K562 (cell line): ENCODE data around the gene LIF. TPM values are rescaled to one million over a fixed set of nuclear protein-coding genes. Genes with fewer than 3 reads are reported as not detected.

Source experiments
- ATAC-seq: fragments of 200-7000 bp; cut with Tn5 transposase; 3 replicates; pipeline ENCODE4 v1.9.1; 2020; ENCODE audit warnings: moderate library complexity
- BruUV-seq: library from RNA; stranded (reverse); fragments of 400-500 nt; replicated peaks from 2 replicates; lab custom pipeline; 2021; lab: Mats Ljungman, UMichigan
- CTCF ChIA-PET: fragments of 300-600 bp; formaldehyde crosslinking; extraction: SDS; loops from one replicate; lab custom pipeline; 2021; ENCODE audit warnings: low intra/inter-chr PET ratio; lab: Yijun Ruan, JAX
- POLR2A ChIA-PET: fragments of 300-600, 350-650 bp; sonication (Branson Sonifier 250); formaldehyde crosslinking; extraction: SDS; loops from one replicate; lab custom pipeline; 2021; ENCODE audit warnings: antibody characterized with exemption, inconsistent platforms; lab: Yijun Ruan, JAX
- DNase-seq, 4 experiments: peaks; one replicate each; pipeline versions ENCODE4 v3.0.0 to v3.0.0-alpha.2; 2011 to 2018; ENCODE audit warnings: low spot score in 3 of 4, mixed read lengths in 3 of 4; ENCODE audit errors: extremely low read depth in 1 of 4
- FAIRE-seq: peaks from 2 replicates; lab custom pipeline; 2011; peaks lifted over from hg19 to GRCh38; lab: Jason Lieb, UNC
- H2AFZ ChIP-seq: 2 replicates; pipeline ENCODE4 v1.6.0; 2011; ENCODE audit warnings: low read depth, low read length, control low read depth, inconsistent platforms
- H3K27ac ChIP-seq: fragments of 200-600 bp; 3 replicates; pipeline ENCODE4 v1.8.0; 2011; ENCODE audit warnings: low read depth, mild to moderate bottlenecking, control low read depth, inconsistent platforms, low read length, moderate library complexity, mixed read lengths; ENCODE audit errors: extremely low read depth
- H3K27me3 ChIP-seq, 2 experiments: fragments of 300-600 bp in 1 of 2; 2 replicates in 1 of 2; 3 replicates in 1 of 2; pipeline versions ENCODE4 v1.6.0 to v1.8.0; 2011; ENCODE audit warnings: inconsistent platforms in 2 of 2, low read length in 2 of 2, mild to moderate bottlenecking in 1 of 2, mixed read lengths in 1 of 2, moderate library complexity in 1 of 2; ENCODE audit not compliant: control insufficient read depth in 2 of 2, insufficient read depth in 2 of 2
- H3K36me3 ChIP-seq: fragments of 300-600 bp; 3 replicates; pipeline ENCODE4 v1.8.0; 2011; ENCODE audit warnings: mild to moderate bottlenecking, low read length, inconsistent platforms; ENCODE audit not compliant: control insufficient read depth, insufficient read depth
- H3K4me1 ChIP-seq, 2 experiments: fragments of 200-600 bp in 1 of 2; replicated peaks in 1 of 2; 2 replicates in 1 of 2; 3 replicates in 1 of 2; pipeline versions ENCODE4 v1.5.1 to v1.8.0; 2011; ENCODE audit warnings: inconsistent platforms in 2 of 2, low read length in 2 of 2, mild to moderate bottlenecking in 1 of 2, mixed read lengths in 1 of 2, moderate library complexity in 1 of 2; ENCODE audit not compliant: control insufficient read depth in 2 of 2, insufficient read depth in 2 of 2
- H3K4me2 ChIP-seq: 2 replicates; pipeline ENCODE4 v1.6.1; 2011; ENCODE audit warnings: low read length, control low read depth, inconsistent platforms, mixed read lengths; ENCODE audit not compliant: insufficient read depth
- H3K4me3 ChIP-seq: fragments of 200-600 bp; sonication (generic), shearing (Covaris generic); 2 replicates; pipeline ENCODE4 v1.5.1; 2016; ENCODE audit warnings: control low read depth, inconsistent platforms
- H3K79me2 ChIP-seq: fragments of 200-600 bp; 3 replicates; pipeline ENCODE4 v1.8.0; 2011; ENCODE audit warnings: low read length, inconsistent platforms; ENCODE audit not compliant: control insufficient read depth, insufficient read depth
- H3K9ac ChIP-seq, 2 experiments: 2 replicates each; pipeline versions ENCODE4 v1.6.0 to v1.6.1; 2011; ENCODE audit warnings: low read depth in 2 of 2, low read length in 2 of 2, control low read depth in 1 of 2, inconsistent platforms in 1 of 2, mild to moderate bottlenecking in 1 of 2, mixed read lengths in 1 of 2; ENCODE audit not compliant: insufficient read depth in 1 of 2
- H3K9me1 ChIP-seq: one replicate; pipeline ENCODE4 v1.6.0; 2011; ENCODE audit warnings: inconsistent platforms, mild to moderate bottlenecking, low read length, moderate library complexity; ENCODE audit not compliant: control insufficient read depth, insufficient read depth
- H3K9me3 ChIP-seq: replicated peaks from 2 replicates; pipeline ENCODE4 v1.5.1; 2011; ENCODE audit warnings: low read depth, low read length, inconsistent platforms; ENCODE audit not compliant: control insufficient read depth, insufficient read depth
- H4K20me1 ChIP-seq: replicated peaks from 2 replicates; pipeline ENCODE4 v1.6.1; 2011; ENCODE audit warnings: low read length, inconsistent platforms, mixed read lengths; ENCODE audit not compliant: control insufficient read depth, insufficient read depth
- ATF1 ChIP-seq, 2 experiments: fragments of 450-650 bp in 1 of 2; IDR thresholded peaks; 2 replicates each; pipeline ENCODE4 v1.6.1; 2016; ENCODE audit warnings: missing compliant biosample characterization in 1 of 2, missing genetic modification characterization in 1 of 2
- ATF3 ChIP-seq, 2 experiments: fragments of 450-650 bp in 1 of 2; sonication (generic) in 1 of 2; formaldehyde crosslinking in 1 of 2; IDR thresholded peaks in 1 of 2; conservative IDR thresholded peaks in 1 of 2; 2 replicates each; pipeline versions ENCODE4 v1.6.1 to v1.8.1; 2016 to 2023; ENCODE audit warnings: mild to moderate bottlenecking in 2 of 2, moderate library complexity in 2 of 2, inconsistent platforms in 1 of 2, missing genetic modification reagents in 1 of 2
- C11orf30 ChIP-seq: fragments of 450-650 bp; IDR thresholded peaks from 2 replicates; pipeline ENCODE4 v1.6.1; 2016; ENCODE audit warnings: low read depth, mild to moderate bottlenecking
- CEBPB ChIP-seq: fragments of 450-650 bp; IDR thresholded peaks from 2 replicates; pipeline ENCODE4 v1.6.1; 2016; ENCODE audit warnings: missing genetic modification characterization, missing compliant biosample characterization
- CREB1 ChIP-seq, 2 experiments: sonication (generic) in 1 of 2; formaldehyde crosslinking in 1 of 2; IDR thresholded peaks; 2 replicates each; pipeline versions ENCODE4 v1.6.1 to v1.8.0; 2012 to 2022; ENCODE audit warnings: inconsistent platforms in 1 of 2, mild to moderate bottlenecking in 1 of 2, missing genetic modification reagents in 1 of 2, moderate library complexity in 1 of 2
- CREM ChIP-seq: IDR thresholded peaks from 2 replicates; pipeline ENCODE4 v1.6.1; 2014; ENCODE audit warnings: antibody characterized with exemption, low read depth
- EGR1 ChIP-seq: fragments of 450-650 bp; conservative IDR thresholded peaks from 2 replicates; pipeline ENCODE4 v1.6.1; 2017; ENCODE audit warnings: mild to moderate bottlenecking
- HSF4 ChIP-seq: fragments of 250-450 bp; sonication (Bioruptor Pico); IDR thresholded peaks from 2 replicates; pipeline ENCODE4 v2.1.2; 2022; ENCODE audit warnings: mild to moderate bottlenecking, moderate library complexity, borderline replicate concordance
- JUN ChIP-seq, 2 experiments: sonication (generic) in 1 of 2; formaldehyde crosslinking in 1 of 2; IDR thresholded peaks; 2 replicates each; pipeline versions ENCODE4 v1.6.1 to v1.8.0; 2012 to 2022; ENCODE audit warnings: borderline replicate concordance in 2 of 2, mild to moderate bottlenecking in 2 of 2, improper control_type of control experiment in 1 of 2, low read depth in 1 of 2, low read length in 1 of 2, missing genetic modification reagents in 1 of 2
- JUND ChIP-seq, 2 experiments: IDR thresholded peaks; 2 replicates in 1 of 2; 3 replicates in 1 of 2; pipeline ENCODE4 v1.6.1; 2011; ENCODE audit warnings: borderline replicate concordance in 2 of 2, low read depth in 2 of 2, low read length in 2 of 2, improper control_type of control experiment in 1 of 2, missing biosample characterization in 1 of 2, missing genetic modification characterization in 1 of 2, missing genetic modification reagents in 1 of 2
- MAFG ChIP-seq: fragments of 450-650 bp; conservative IDR thresholded peaks from 2 replicates; pipeline ENCODE4 v1.6.1; 2016; ENCODE audit warnings: missing genetic modification characterization, missing compliant biosample characterization
- MAFK ChIP-seq: IDR thresholded peaks from 2 replicates; pipeline ENCODE4 v1.6.1; 2011; ENCODE audit warnings: low read length, improper control_type of control experiment
- NFE2 ChIP-seq: IDR thresholded peaks from 2 replicates; pipeline ENCODE4 v1.6.1; 2014; ENCODE audit warnings: antibody characterized with exemption, low read depth
- NFXL1 ChIP-seq: fragments of 450-650 bp; formaldehyde crosslinking; IDR thresholded peaks from 2 replicates; pipeline ENCODE4 v1.4.0; 2021; ENCODE audit warnings: mild to moderate bottlenecking
- NRF1 ChIP-seq, 2 experiments: fragments of 450-650 bp; IDR thresholded peaks in 1 of 2; conservative IDR thresholded peaks in 1 of 2; 2 replicates each; pipeline ENCODE4 v1.6.1; 2014; ENCODE audit warnings: mild to moderate bottlenecking in 2 of 2
- POLR2AphosphoS2 ChIP-seq: IDR thresholded peaks from 2 replicates; pipeline ENCODE4 v1.6.1; 2012; ENCODE audit warnings: low read length, improper control_type of control experiment
- TCFL5 ChIP-seq: fragments of 250-450 bp; sonication (Bioruptor Pico); conservative IDR thresholded peaks from 2 replicates; pipeline ENCODE4 v1.6.1; 2021; ENCODE audit warnings: mild to moderate bottlenecking, moderate library complexity, matching md5 sums
- WGBS: fragments of 100-300 bp; shearing (Covaris generic); methylation state at CpG from one replicate; pipeline ENCODE4 v1.1.6; 2016; ENCODE audit warnings: low coverage, mixed read lengths; ENCODE audit not compliant: insufficient coverage; ENCODE audit errors: missing lambda C conversion rate; 5-methylcytosine and 5-hydroxymethylcytosine counted together
- in situ Hi-C: fragments of 300-500 bp; cut with MboI; formaldehyde crosslinking; loops from 4 replicates; pipeline ENCODE4 v1.15.0; 2018; ENCODE audit warnings: inconsistent platforms, mixed read lengths
- intact Hi-C: fragments of 100-400 bp; cut with micrococcal nuclease; formaldehyde crosslinking; loops from 2 replicates; pipeline ENCODE4 v1.14.2; 2022
- polyA plus RNA-seq, 8 experiments: library from polyadenylated mRNA; depleted of rRNA in 4 of 8; stranded (reverse) in 5 of 8; unstranded in 3 of 8; fragments of >200 nt; fragmentation: Nextera tagmentation in 2 of 8; fragmentation: Illumina TruSeq in 1 of 8; extraction: Ambion mirVana in 2 of 8; extraction: Trizol in 1 of 8; gene quantifications; 2 replicates each; pipeline versions ENCODE4 v1.2.1 to v1.2.3, GENCODE V29; 2011 to 2014; ENCODE audit warnings: inconsistent platforms in 1 of 8, missing spikeins in 1 of 8
- total RNA-seq, 7 experiments: library from RNA; depleted of rRNA in 6 of 7; stranded (reverse); fragments of >200 nt in 6 of 7; fragmentation: Illumina TruSeq in 2 of 7; extraction: Trizol in 2 of 7; gene quantifications; 2 replicates each; pipeline versions ENCODE4 v1.2.1 to v1.2.3, GENCODE V29; 2011 to 2021; ENCODE audit warnings: low replicate concordance in 1 of 7

LIF gene
- total and polyA plus RNA-seq, 9 of the 15 experiments (the other 6 are each of a cell fraction or from before 2014, with no cell fraction given) = 0.05 to 0.39 (median 0.18) TPM; not detected in 3

DNA sequence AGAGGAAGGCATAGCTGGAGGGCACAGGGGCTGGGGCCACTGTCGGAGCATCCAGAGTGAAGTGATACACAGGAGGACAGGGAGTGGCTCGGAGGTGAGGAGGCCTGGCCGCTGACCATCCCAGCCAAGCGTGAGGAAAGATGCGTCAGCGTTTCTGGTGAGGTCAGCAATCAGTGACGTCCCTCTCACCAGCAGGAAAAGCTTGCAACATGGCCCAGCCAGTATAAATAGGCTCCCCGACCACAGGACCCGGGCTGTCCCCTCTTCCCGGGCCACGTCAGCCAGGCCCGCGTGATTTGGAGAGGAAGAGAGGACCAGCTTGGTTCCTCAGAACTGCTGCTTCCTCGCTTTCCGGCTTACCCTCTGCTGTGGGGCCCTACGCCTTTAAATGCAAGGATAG lies 24.3 kb upstream of the LIF start:
- Histone ChIP-seq H3K79me2 (no peaks in the 10 kb centered on the region), H3K36me3 (no peaks in the 10 kb centered on the region), H3K4me2 (no peak overlapping the region), H4K20me1 (no peaks in the 10 kb centered on the region; the same call in 1 of the 2 replicates), H3K9me3 (no peaks in the 10 kb centered on the region), H2AFZ (no peak overlapping the region), H3K9me1 (no peaks in the 10 kb centered on the region), H3K9ac (peak overlapping the region in 1 of 2 experiments; percentile 35; a peak in 2 of 4 replicates), H3K4me3 (no peak overlapping the region), H3K4me1 (peaks cover 2 to 30% of the 10 kb centered on the region in 2 experiments; a peak in 4 of 5 replicates), H3K27ac (no peak overlapping the region), H3K27me3 (no peaks in the 10 kb centered on the region)
- 15% methylated on average over 14 of the region's 16 CpGs for WGBS
- peak; percentile 33 to 59 (median 49) for DNase-seq
- FAIRE-seq = no peak
- ChIA-PET CTCF (no interaction called here), POLR2A (interaction anchor here (0.7 to 1.0 kb wide), 3 partner anchors 12 to 236 kb away, joined by 3 to 5 read pairs (median 3); no protein-coding TSS in a partner anchor)
- in situ Hi-C loops (no loop called here), intact Hi-C loops (no loop called here)
- peak; percentile 70 for ATAC-seq
- no TSS peak for BruUV-seq
- TF ChIP-seq JUND (IDR thresholded peaks at IDR 0.05; ENCODE audit: borderline replicate concordance, low read depth, low read length) (peak; percentile 28; the same call in 1 of the 2 replicates), JUND (tag; IDR thresholded peaks at IDR 0.05; ENCODE audit: borderline replicate concordance, low read depth, low read length) (no peak; the same call in 2 of the 3 replicates), C11orf30 (peak; percentile 94), CEBPB (peak; percentile 29; the same call in 1 of the 2 replicates), HSF4 (CRISPR knock-in tag) (no peak), TCFL5 (CRISPR knock-in tag) (no peak), JUN (IDR thresholded peaks at IDR 0.05; ENCODE audit: borderline replicate concordance, low read depth, low read length) (0 out of 2 replicates have a peak, but pooled peaks have one; percentile 28), JUN (CRISPR knock-in tag; IDR thresholded peaks at IDR 0.05; ENCODE audit: borderline replicate concordance) (no peak), ATF3 (IDR thresholded peaks at IDR 0.05) (peak; percentile 76), ATF3 (CRISPR knock-in tag; conservative IDR thresholded peaks at IDR 0.05) (no peak), NFE2 (0 out of 2 replicates have a peak, but pooled peaks have one; percentile 29), ATF1 (CRISPR knock-in tag; IDR thresholded peaks at IDR 0.05) (no peak), ATF1 (tag; IDR thresholded peaks at IDR 0.05) (peak; percentile 67), MAFK (peak; percentile 78), POLR2AphosphoS2 (no peak), MAFG (tag) (peak; percentile 79), CREM (peak; percentile 85), CREB1 (IDR thresholded peaks at IDR 0.05) (peak; percentile 70), CREB1 (CRISPR knock-in tag; IDR thresholded peaks at IDR 0.05) (peak; percentile 59; the same call in 1 of the 2 replicates), NRF1 (conservative IDR thresholded peaks at IDR 0.05 in 1 of 2, IDR thresholded peaks at IDR 0.05 in 1 of 2) (peak; percentile 39 to 47; a peak in 3 of 4 replicates), EGR1 (no peak), NFXL1 (CRISPR knock-in tag) (no peak)
